Fibroblast of lung (primary cell): ENCODE results near the gene KIF16B. TPM values are rescaled to one million over a fixed set of nuclear protein-coding genes. Genes with fewer than 3 reads are reported as not detected.
A peak's percentile ranks its signal among the peaks of the same experiment; 100 is the strongest.

Experiments
- DNase-seq, 2 donors: peaks; one replicate each; pipeline versions ENCODE4 v3.0.0 to v3.0.0-alpha.2; 2010; ENCODE audit warnings: low read depth in 2 of 2
- H2AFZ ChIP-seq: 2 replicates; pipeline ENCODE4 v1.5.1; 2012; ENCODE audit warnings: low read length, control low read depth, inconsistent platforms
- H3K27ac ChIP-seq: 2 replicates; pipeline ENCODE4 v1.5.1; 2011; ENCODE audit warnings: low read length, control low read depth; ENCODE audit not compliant: insufficient read depth
- H3K27me3 ChIP-seq: 2 replicates; pipeline ENCODE4 v1.5.1; 2011; ENCODE audit warnings: mild to moderate bottlenecking, low read length; ENCODE audit not compliant: control insufficient read depth, insufficient read depth
- H3K36me3 ChIP-seq: 2 replicates; pipeline ENCODE4 v1.5.1; 2011; ENCODE audit warnings: low read length; ENCODE audit not compliant: control insufficient read depth, insufficient read depth
- H3K4me1 ChIP-seq: 2 replicates; pipeline ENCODE4 v1.5.1; 2011; ENCODE audit warnings: low read length; ENCODE audit not compliant: control insufficient read depth, insufficient read depth; ENCODE audit errors: extremely low read depth
- H3K4me2 ChIP-seq: 2 replicates; pipeline ENCODE4 v1.5.1; 2011; ENCODE audit warnings: low read length, control low read depth; ENCODE audit not compliant: insufficient read depth; ENCODE audit errors: extremely low read depth
- H3K4me3 ChIP-seq, 4 experiments: fragments of 200-600 bp in 1 of 4; sonication (generic) in 1 of 4; replicated peaks in 1 of 4; 2 replicates each; pipeline ENCODE4 v1.5.1; 2011 to 2016; ENCODE audit warnings: low read length in 4 of 4, low read depth in 3 of 4, mild to moderate bottlenecking in 3 of 4, control low read depth in 2 of 4, inconsistent platforms in 1 of 4, mixed read lengths in 1 of 4; ENCODE audit not compliant: insufficient read depth in 1 of 4; ENCODE audit errors: control extremely low read depth in 1 of 4
- H3K79me2 ChIP-seq: 2 replicates; pipeline ENCODE4 v1.5.1; 2012; ENCODE audit warnings: mild to moderate bottlenecking, low read length, inconsistent platforms; ENCODE audit not compliant: control insufficient read depth, insufficient read depth
- H3K9ac ChIP-seq: 2 replicates; pipeline ENCODE4 v1.5.1; 2011; ENCODE audit warnings: mild to moderate bottlenecking, low read length, control low read depth; ENCODE audit not compliant: insufficient read depth
- H3K9me3 ChIP-seq: 2 replicates; pipeline ENCODE4 v1.5.1; 2012; ENCODE audit warnings: low read depth, low read length; ENCODE audit not compliant: control insufficient read depth, insufficient read depth
- H4K20me1 ChIP-seq: 2 replicates; pipeline ENCODE4 v1.5.1; 2011; ENCODE audit warnings: low read length; ENCODE audit not compliant: control insufficient read depth, insufficient read depth; ENCODE audit errors: extremely low read depth
- EZH2 ChIP-seq: IDR thresholded peaks from 2 replicates; pipeline ENCODE4 v1.5.1; 2012; ENCODE audit warnings: low read length, control low read depth, mild to moderate bottlenecking; ENCODE audit errors: missing control alignments
- polyA plus RNA-seq, 2 donors: library from polyadenylated mRNA; depleted of rRNA in 1 of 2; stranded (reverse) in 1 of 2; unstranded in 1 of 2; fragments of >200 nt; gene quantifications; 2 replicates each; pipeline ENCODE4 v1.2.1, GENCODE V29; 2011 to 2012; ENCODE audit warnings: missing spikeins in 1 of 2
- total RNA-seq: library from RNA; depleted of rRNA; stranded (reverse); fragments of >200 nt; gene quantifications from 2 replicates; pipeline ENCODE4 v1.2.1, GENCODE V29; 2014
- TF ChIP-seq, protein P1 (sequence below), 2 donors: IDR thresholded peaks in 1 of 2; conservative IDR thresholded peaks in 1 of 2; 1 replicate in 1 of 2; 2 replicates in 1 of 2; pipeline ENCODE4 v1.5.1; 2011 to 2012; ENCODE audit warnings: low read length in 2 of 2, control low read depth in 1 of 2, inconsistent platforms in 1 of 2, low read depth in 1 of 2, mild to moderate bottlenecking in 1 of 2

The KIF16B gene
- total and polyA plus RNA-seq, 2 donors (not counting 1 experiment from before 2014, with no cell fraction given): 7.7 to 17.3 TPM

DNA sequence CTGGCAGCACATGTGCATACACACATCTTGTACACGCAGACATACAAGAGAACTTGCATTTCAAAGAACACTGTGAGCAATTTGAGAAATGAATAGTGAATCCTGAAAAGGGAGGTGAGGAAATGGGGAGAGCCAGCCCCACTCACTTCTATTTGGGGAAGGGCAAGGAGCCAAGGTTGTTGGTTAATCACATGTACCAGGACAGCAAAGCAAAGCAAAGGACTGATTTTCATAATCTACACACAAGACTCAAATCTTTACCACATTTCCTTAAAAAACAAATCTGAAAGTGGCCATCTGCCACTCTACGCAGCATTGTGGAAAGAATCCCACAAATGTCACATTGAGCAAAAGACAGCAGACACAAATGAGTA lies 35.0 kb upstream of the KIF16B start:
- Histone ChIP-seq H3K27ac (no peak overlapping the region), H3K36me3 (no peaks in the 10 kb centered on the region), H3K4me3 (no peak overlapping the region), H2AFZ (no peak overlapping the region), H3K4me1 (no peaks in the 10 kb centered on the region), H3K4me2 (no peak overlapping the region), H3K9ac (no peak overlapping the region), H3K27me3 (no peaks in the 10 kb centered on the region), H3K9me3 (no peaks in the 10 kb centered on the region), H4K20me1 (no peaks in the 10 kb centered on the region), H3K79me2 (no peaks in the 10 kb centered on the region)
- DNase-seq: peak in 1 of 2 donors; percentile 53
- no peak for TF ChIP-seq EZH2
- TF ChIP-seq, protein P1, sequence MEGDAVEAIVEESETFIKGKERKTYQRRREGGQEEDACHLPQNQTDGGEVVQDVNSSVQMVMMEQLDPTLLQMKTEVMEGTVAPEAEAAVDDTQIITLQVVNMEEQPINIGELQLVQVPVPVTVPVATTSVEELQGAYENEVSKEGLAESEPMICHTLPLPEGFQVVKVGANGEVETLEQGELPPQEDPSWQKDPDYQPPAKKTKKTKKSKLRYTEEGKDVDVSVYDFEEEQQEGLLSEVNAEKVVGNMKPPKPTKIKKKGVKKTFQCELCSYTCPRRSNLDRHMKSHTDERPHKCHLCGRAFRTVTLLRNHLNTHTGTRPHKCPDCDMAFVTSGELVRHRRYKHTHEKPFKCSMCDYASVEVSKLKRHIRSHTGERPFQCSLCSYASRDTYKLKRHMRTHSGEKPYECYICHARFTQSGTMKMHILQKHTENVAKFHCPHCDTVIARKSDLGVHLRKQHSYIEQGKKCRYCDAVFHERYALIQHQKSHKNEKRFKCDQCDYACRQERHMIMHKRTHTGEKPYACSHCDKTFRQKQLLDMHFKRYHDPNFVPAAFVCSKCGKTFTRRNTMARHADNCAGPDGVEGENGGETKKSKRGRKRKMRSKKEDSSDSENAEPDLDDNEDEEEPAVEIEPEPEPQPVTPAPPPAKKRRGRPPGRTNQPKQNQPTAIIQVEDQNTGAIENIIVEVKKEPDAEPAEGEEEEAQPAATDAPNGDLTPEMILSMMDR (conservative IDR thresholded peaks at IDR 0.05 in 1 of 2, IDR thresholded peaks at IDR 0.05 in 1 of 2; ENCODE audit: low read depth in 1 of 2, low read length in 2 of 2): no peak

DNA sequence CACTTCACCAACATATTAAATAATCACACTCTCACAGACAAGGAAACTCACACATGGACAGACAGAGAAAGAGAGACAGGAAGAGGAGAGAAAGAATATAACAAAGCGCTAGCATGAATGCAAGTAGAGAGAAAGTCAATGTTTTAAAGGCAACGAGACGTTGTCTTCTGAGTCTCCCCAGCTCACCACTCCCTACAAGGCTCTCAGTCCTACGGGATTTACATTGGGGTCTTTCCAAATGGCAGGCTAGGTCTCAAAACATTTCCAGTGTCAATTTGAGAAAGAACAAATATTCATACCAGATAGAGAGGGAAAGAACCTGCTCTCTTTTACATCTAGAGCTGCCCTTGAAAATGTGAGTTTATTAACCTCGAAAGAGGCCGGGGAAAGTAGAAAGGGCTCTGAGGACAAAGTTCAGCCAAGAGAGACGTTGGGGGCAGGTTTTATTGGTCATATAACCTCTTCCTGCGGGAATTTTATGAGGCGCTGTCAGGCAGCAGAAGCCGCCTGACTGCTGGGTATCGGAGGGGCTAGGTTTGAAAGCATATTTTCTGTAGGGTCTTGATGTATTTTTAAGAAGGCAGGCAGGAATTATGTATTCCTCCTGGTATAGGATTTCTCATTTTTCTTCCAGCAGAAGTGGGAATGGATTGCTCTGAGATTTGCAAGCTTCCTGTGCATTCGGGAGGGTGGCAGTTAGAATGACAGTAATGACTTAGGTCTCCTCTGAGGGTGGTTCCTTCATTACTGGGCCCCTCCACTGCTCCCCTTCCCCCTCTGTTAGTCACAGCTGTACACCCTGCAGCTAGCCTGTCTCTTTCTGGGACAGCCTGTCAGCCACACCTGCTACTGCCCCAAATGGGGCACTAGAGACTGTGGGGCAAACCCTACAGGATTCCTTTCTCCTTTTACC lies 34.4 kb upstream of the KIF16B start:
- no peak overlapping the region for H2AFZ ChIP-seq
- H3K4me1 ChIP-seq: no peaks in the 10 kb centered on the region
- DNase-seq: no peak
- no peaks in the 10 kb centered on the region for H3K27me3 ChIP-seq
- no peak overlapping the region for H3K4me2 ChIP-seq
- no peaks in the 10 kb centered on the region for H4K20me1 ChIP-seq
- H3K27ac ChIP-seq: no peak overlapping the region
- no peak overlapping the region for H3K9ac ChIP-seq
- H3K4me3 ChIP-seq: no peak overlapping the region
- H3K9me3 ChIP-seq: no peaks in the 10 kb centered on the region
- no peak for TF ChIP-seq EZH2
- TF ChIP-seq, protein P1 (conservative IDR thresholded peaks at IDR 0.05 in 1 of 2, IDR thresholded peaks at IDR 0.05 in 1 of 2; ENCODE audit: low read depth in 1 of 2, low read length in 2 of 2): no peak
- H3K79me2 ChIP-seq: no peaks in the 10 kb centered on the region
- H3K36me3 ChIP-seq: no peaks in the 10 kb centered on the region

DNA sequence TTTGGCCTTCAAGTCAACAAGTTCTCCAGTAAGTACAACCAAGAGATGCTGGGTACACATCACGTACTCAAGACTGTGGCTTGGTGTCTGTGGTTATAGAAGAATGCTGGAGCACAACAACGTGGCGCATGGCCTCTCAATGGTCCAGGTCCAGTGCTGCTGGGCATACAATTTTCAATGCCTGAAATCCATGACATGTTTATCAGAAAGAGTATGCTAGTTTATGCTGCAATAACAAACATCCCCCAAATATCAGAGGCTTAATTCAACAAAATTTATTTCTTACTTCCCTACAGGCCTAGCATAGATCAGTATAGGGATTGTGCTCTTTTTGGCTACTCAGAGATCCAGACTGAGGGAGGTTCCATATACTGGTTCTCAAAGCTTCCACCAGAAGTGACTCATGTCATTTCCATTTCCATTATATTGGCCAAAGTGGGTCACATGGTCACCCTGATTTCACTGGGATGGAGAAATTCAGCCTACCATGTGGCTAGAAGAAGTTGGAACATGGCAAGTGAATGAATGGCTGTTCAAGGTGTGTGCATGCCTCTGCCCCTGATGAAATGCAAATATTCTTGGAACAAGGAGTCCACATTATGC lies 33.3 kb upstream of the KIF16B start:
- Histone ChIP-seq H3K27me3 (no peaks in the 10 kb centered on the region), H3K4me3 (no peak overlapping the region), H3K9ac (no peak overlapping the region), H3K9me3 (no peaks in the 10 kb centered on the region), H4K20me1 (no peaks in the 10 kb centered on the region), H3K27ac (no peak overlapping the region), H3K4me1 (no peaks in the 10 kb centered on the region), H3K79me2 (no peaks in the 10 kb centered on the region), H3K4me2 (no peak overlapping the region), H3K36me3 (no peaks in the 10 kb centered on the region), H2AFZ (no peak overlapping the region)
- no peak for DNase-seq
- TF ChIP-seq, protein P1 (conservative IDR thresholded peaks at IDR 0.05 in 1 of 2, IDR thresholded peaks at IDR 0.05 in 1 of 2; ENCODE audit: low read depth in 1 of 2, low read length in 2 of 2): no peak
- no peak for TF ChIP-seq EZH2
